NCI-H345 treated with DMSO at 0.1 percent for 48 hours (cell line): ENCODE results near the gene MAGEA9.
"Not testable (repeated sequence)": the region's sequence is repeated elsewhere in the genome, so short reads cannot be mapped to it uniquely, and the experiment has no call there.

Source experiments
- DNase-seq: peaks from one replicate; lab custom pipeline; 2025; ENCODE audit not compliant: unreplicated experiment; lab: John Stamatoyannopoulos, UW

MAGEA9 gene

DNA sequence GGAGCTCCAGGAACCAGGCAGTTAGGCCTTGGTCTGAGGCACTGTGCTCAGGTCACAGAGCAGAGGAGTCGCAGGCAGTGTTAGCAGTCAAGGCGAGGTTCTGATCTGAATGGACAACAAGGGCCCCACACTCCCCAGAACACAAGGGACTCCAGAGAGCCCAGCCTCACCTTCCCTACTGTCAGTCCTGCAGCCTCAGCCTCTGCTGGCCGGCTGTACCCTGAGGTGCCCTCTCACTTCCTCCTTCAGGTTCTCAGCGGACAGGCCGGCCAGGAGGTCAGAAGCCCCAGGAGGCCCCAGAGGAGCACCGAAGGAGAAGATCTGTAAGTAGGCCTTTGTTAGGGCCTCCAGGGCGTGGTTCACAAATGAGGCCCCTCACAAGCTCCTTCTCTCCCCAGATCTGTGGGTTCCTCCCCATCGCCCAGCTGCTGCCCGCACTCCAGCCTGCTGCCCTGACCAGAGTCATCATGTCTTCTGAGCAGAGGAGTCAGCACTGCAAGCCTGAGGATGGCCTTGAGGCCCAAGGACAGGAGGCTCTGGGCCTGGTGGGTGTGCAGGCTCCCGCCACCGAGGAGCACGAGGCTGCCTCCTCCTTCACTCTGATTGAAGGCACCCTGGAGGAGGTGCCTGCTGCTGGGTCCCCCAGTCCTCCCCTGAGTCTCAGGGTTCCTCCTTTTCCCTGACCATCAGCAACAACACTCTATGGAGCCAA lies 26.2 kb downstream of the MAGEA9 start:
- no peak for DNase-seq

GRCh38 chrX:149818652-149819051 lies 36.9 kb downstream of the MAGEA9 start:
- DNase-seq = no peak

GRCh38 chrX:149819371-149819770 lies 37.6 kb downstream of the MAGEA9 start:
- DNase-seq = no peak

GRCh38 chrX:149825424-149825823 lies 43.7 kb downstream of the MAGEA9 start:
- DNase-seq = peak; percentile 1

- DNase-seq = no peak
Measured at GRCh38 chrX:149827254-149827653, 45.5 kb downstream of the MAGEA9 start.

GRCh38 chrX:149829751-149830191 lies 48.0 kb downstream of the MAGEA9 start:
- DNase-seq = no peak

DNA sequence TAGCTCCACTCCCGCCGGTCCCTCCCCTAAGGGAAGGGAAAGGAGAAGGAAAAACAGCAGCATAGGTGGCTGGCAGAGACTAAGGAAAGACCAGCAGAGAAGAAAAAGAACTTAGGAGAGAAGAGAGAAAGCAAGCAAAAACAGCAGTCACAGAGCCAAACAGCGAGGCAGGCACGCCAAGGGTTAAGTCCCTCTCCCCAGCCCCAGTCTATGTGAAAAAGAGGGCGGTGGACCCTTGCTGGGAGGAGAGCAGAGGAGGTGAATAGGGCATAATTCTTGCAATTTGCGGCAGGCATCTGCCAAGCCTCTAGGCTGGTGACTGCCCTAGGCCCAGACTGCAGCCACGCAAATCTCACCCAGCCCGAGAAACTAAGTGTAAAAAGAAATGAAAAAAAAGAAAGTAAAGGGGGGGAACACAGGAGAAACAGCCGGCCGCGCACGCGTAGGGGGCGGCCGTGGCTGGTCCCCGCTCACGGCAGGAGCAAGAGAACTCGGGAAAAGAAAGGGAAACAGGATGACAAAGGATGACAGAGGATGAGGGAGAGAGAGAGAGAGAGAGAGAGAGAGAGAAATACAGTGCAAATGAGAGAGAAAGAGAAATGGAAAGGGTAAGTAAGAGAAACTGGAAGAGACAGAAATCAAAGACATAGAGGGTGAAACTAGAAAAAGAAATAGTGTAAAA lies 48.6 kb downstream of the MAGEA9 start:
- no peak for DNase-seq

GRCh38 chrX:149831473-149831872 lies 49.7 kb downstream of the MAGEA9 start:
- no peak for DNase-seq

GRCh38 chrX:149836728-149837127 lies 55.0 kb downstream of the MAGEA9 start:
- not testable (repeated sequence) for DNase-seq

- DNase-seq = no peak
Measured at GRCh38 chrX:149837167-149837566, 55.4 kb downstream of the MAGEA9 start.
